Stomach (tissue), 4 donors: ENCODE measurements around the gene ANKS1B.

Source experiments
- POLR2A ChIP-seq, 4 donors: fragments of 450-650 bp; IDR thresholded peaks; one replicate each; pipeline ENCODE4 v1.6.1; 2016; ENCODE audit warnings: antibody characterized with exemption in 4 of 4, control low read depth in 2 of 4, mild to moderate bottlenecking in 1 of 4, moderate library complexity in 1 of 4
- POLR2AphosphoS5 ChIP-seq, 3 donors: sonication (generic); formaldehyde crosslinking; IDR thresholded peaks; one replicate each; pipeline ENCODE4 v1.6.1; 2016; ENCODE audit warnings: antibody characterized with exemption in 3 of 3
- TF ChIP-seq, protein P1 (sequence below), 7 experiments: fragments of 450-650 bp in 4 of 7; fragments of 200-600 bp in 3 of 7; sonication (generic) in 3 of 7; IDR thresholded peaks; one replicate each; pipeline ENCODE4 v1.5.1; 2016 to 2019; ENCODE audit warnings: antibody characterized with exemption in 7 of 7, control low read depth in 2 of 7, mild to moderate bottlenecking in 1 of 7

DNA sequence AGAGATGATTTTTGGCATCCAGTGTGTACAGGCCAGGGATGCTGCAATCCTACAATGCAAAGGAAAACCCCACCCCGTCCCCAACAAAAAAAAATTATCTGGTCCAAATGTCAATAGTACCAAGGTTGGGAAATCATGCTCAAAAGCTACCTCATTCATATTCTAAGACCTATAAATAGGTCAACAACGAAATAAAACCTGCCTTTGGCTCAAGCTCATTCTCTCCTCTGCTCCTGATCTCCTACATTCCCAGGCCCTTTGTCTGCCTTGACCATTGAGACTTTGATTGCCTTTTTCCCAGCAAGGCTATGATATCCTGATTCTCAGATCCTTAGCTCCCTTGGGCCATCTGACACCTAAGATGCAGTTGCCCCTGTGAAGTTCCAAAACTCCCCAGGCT, 30.0 kb downstream of the ANKS1B start:
- TF ChIP-seq, protein P1, sequence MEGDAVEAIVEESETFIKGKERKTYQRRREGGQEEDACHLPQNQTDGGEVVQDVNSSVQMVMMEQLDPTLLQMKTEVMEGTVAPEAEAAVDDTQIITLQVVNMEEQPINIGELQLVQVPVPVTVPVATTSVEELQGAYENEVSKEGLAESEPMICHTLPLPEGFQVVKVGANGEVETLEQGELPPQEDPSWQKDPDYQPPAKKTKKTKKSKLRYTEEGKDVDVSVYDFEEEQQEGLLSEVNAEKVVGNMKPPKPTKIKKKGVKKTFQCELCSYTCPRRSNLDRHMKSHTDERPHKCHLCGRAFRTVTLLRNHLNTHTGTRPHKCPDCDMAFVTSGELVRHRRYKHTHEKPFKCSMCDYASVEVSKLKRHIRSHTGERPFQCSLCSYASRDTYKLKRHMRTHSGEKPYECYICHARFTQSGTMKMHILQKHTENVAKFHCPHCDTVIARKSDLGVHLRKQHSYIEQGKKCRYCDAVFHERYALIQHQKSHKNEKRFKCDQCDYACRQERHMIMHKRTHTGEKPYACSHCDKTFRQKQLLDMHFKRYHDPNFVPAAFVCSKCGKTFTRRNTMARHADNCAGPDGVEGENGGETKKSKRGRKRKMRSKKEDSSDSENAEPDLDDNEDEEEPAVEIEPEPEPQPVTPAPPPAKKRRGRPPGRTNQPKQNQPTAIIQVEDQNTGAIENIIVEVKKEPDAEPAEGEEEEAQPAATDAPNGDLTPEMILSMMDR (IDR thresholded peaks at IDR 0.05): no peak
- TF ChIP-seq POLR2A (IDR thresholded peaks at IDR 0.05) (no peak), POLR2AphosphoS5 (IDR thresholded peaks at IDR 0.05) (no peak)
